Measurements from ENCODE around the gene BRD4.

- TF ChIP-seq POLR2A (IDR thresholded peaks at IDR 0.05), result no peak
- TF ChIP-seq CTCF (IDR thresholded peaks at IDR 0.05), result no peak
Observed at GRCh38 chr19:15282311-15282705, 50.0 kb downstream of the BRD4 start.
